GM23338 (cell line): ENCODE results near the gene PLEKHB1. TPM values are rescaled to one million over a fixed set of nuclear protein-coding genes. Genes with fewer than 3 reads are reported as not detected.

ENCODE experiments used
- ATAC-seq: fragments of 200-7000 bp; cut with Tn5 transposase; 3 replicates; pipeline ENCODE4 v1.9.1; 2020
- DNase-seq: peaks from one replicate; pipeline ENCODE4 v3.0.0-alpha.2; 2015; ENCODE audit warnings: low spot score
- H2AFZ ChIP-seq: fragments of 200-600 bp; sonication (generic); 2 replicates; pipeline ENCODE4 v1.8.0; 2016; ENCODE audit warnings: antibody characterized with exemption, mild to moderate bottlenecking, moderate library complexity
- H3F3A ChIP-seq: fragments of 200-600 bp; sonication (generic); replicated peaks from 2 replicates; pipeline ENCODE4 v1.8.0; 2017; ENCODE audit warnings: antibody characterized with exemption, mixed run types, low read depth
- H3K27ac ChIP-seq: fragments of 200-600 bp; sonication (generic); 2 replicates; pipeline ENCODE4 v1.6.1; 2016; ENCODE audit warnings: low read depth
- H3K27me3 ChIP-seq: fragments of 200-600 bp; sonication (generic); 2 replicates; pipeline ENCODE4 v1.8.0; 2016; ENCODE audit warnings: mild to moderate bottlenecking, mixed run types, moderate library complexity; ENCODE audit not compliant: insufficient read depth
- H3K36me3 ChIP-seq: fragments of 200-600 bp; sonication (generic); 2 replicates; pipeline ENCODE4 v1.8.0; 2016; ENCODE audit warnings: mild to moderate bottlenecking; ENCODE audit not compliant: insufficient read depth
- H3K4me1 ChIP-seq: fragments of 200-600 bp; sonication (generic); 2 replicates; pipeline ENCODE4 v1.8.0; 2016; ENCODE audit warnings: mild to moderate bottlenecking, moderate library complexity; ENCODE audit not compliant: insufficient read depth
- H3K4me2 ChIP-seq: fragments of 200-600 bp; sonication (generic); 2 replicates; pipeline ENCODE4 v1.7.1; 2017; ENCODE audit warnings: mixed run types
- H3K4me3 ChIP-seq: fragments of 200-600 bp; sonication (generic); 2 replicates; pipeline ENCODE4 v1.6.1; 2016; ENCODE audit warnings: mixed run types
- H3K79me2 ChIP-seq: fragments of 200-600 bp; sonication (generic); replicated peaks from 2 replicates; pipeline ENCODE4 v1.8.0; 2017; ENCODE audit warnings: mild to moderate bottlenecking; ENCODE audit not compliant: insufficient read depth
- H3K9me2 ChIP-seq: fragments of 200-600 bp; sonication (generic); 2 replicates; pipeline ENCODE4 v1.8.0; 2017; ENCODE audit not compliant: insufficient read depth
- H4K20me1 ChIP-seq: fragments of 200-600 bp; sonication (generic); replicated peaks from 2 replicates; pipeline ENCODE4 v1.8.0; 2017; ENCODE audit warnings: mild to moderate bottlenecking; ENCODE audit not compliant: insufficient read depth
- H3K27ac Mint-ChIP-seq: 2 replicates; pipeline ENCODE4 v1.8.0; 2020; ENCODE audit warnings: inconsistent platforms, mild to moderate bottlenecking, moderate library complexity, mixed read lengths
- H3K27me3 Mint-ChIP-seq: 3 replicates; pipeline ENCODE4 v1.8.0; 2022; ENCODE audit warnings: low read depth, mild to moderate bottlenecking, moderate library complexity, mixed read lengths, inconsistent platforms; ENCODE audit not compliant: insufficient read depth, poor library complexity
- H3K36me3 Mint-ChIP-seq: 3 replicates; pipeline ENCODE4 v1.8.0; 2021; ENCODE audit warnings: low read depth, mild to moderate bottlenecking, inconsistent platforms, moderate library complexity, mixed read lengths
- H3K4me1 Mint-ChIP-seq: 3 replicates; pipeline ENCODE4 v1.8.0; 2020; ENCODE audit warnings: mild to moderate bottlenecking, inconsistent platforms, mixed read lengths
- H3K4me3 Mint-ChIP-seq: 3 replicates; pipeline ENCODE4 v1.8.0; 2021; ENCODE audit warnings: moderate library complexity, mild to moderate bottlenecking, inconsistent platforms, mixed read lengths
- H3K9me3 Mint-ChIP-seq: 3 replicates; pipeline ENCODE4 v1.8.0; 2020; ENCODE audit warnings: moderate library complexity, mild to moderate bottlenecking, inconsistent platforms, mixed read lengths
- CREB1 ChIP-seq: fragments of 250-450 bp; sonication (Bioruptor Pico); IDR thresholded peaks from 2 replicates; pipeline ENCODE4 v1.5.0; 2020; ENCODE audit warnings: low read depth, mild to moderate bottlenecking, moderate library complexity
- CTCF ChIP-seq, 2 experiments: fragments of 200-600 bp in 1 of 2; sonication (generic) in 1 of 2; conservative IDR thresholded peaks; 2 replicates each; pipeline versions ENCODE4 v1.5.1 to v1.6.1; 2016 to 2017; ENCODE audit warnings: antibody characterized with exemption in 2 of 2, low read depth in 2 of 2, mild to moderate bottlenecking in 2 of 2, moderate library complexity in 1 of 2
- EZH2 ChIP-seq: fragments of 200-600 bp; sonication (generic); IDR thresholded peaks from one replicate; pipeline ENCODE4 v1.8.0; 2017; ENCODE audit warnings: antibody characterized with exemption, mild to moderate bottlenecking, low read depth; ENCODE audit not compliant: unreplicated experiment
- JUNB ChIP-seq: IDR thresholded peaks from one replicate; pipeline ENCODE4 v1.6.1; 2016; ENCODE audit warnings: antibody characterized with exemption; ENCODE audit not compliant: unreplicated experiment
- NANOG ChIP-seq: IDR thresholded peaks from 2 replicates; pipeline ENCODE4 v1.6.1; 2016; ENCODE audit warnings: antibody characterized with exemption, borderline replicate concordance
- POLR2AphosphoS5 ChIP-seq: IDR thresholded peaks from 2 replicates; pipeline ENCODE4 v1.6.1; 2016; ENCODE audit warnings: antibody characterized with exemption, low read depth
- REST ChIP-seq: IDR thresholded peaks from one replicate; pipeline ENCODE4 v1.6.1; 2018; ENCODE audit warnings: antibody characterized with exemption; ENCODE audit not compliant: unreplicated experiment
- STAT1 ChIP-seq: IDR thresholded peaks from one replicate; pipeline ENCODE4 v1.6.1; 2016; ENCODE audit warnings: antibody characterized with exemption; ENCODE audit not compliant: unreplicated experiment
- ZNF114 ChIP-seq: fragments of 250-450 bp; sonication (Bioruptor Pico); IDR thresholded peaks from 2 replicates; pipeline ENCODE4 v1.5.0; 2020; ENCODE audit warnings: mild to moderate bottlenecking, moderate library complexity
- ZNF331 ChIP-seq: fragments of 250-450 bp; sonication (Bioruptor Pico); IDR thresholded peaks from 2 replicates; pipeline ENCODE4 v1.5.0; 2020; ENCODE audit warnings: low read depth, mild to moderate bottlenecking, moderate library complexity
- ZNF462 ChIP-seq: fragments of 250-450 bp; sonication (Bioruptor Pico); IDR thresholded peaks from 2 replicates; pipeline ENCODE4 v1.5.0; 2020; ENCODE audit warnings: mild to moderate bottlenecking, moderate library complexity
- polyA plus RNA-seq: library from polyadenylated mRNA; unstranded; fragments of >200 nt; fragmentation: Nextera tagmentation; extraction: Ambion mirVana; gene quantifications from 2 replicates; pipeline ENCODE4 v1.2.1, GENCODE V29; 2016
- total RNA-seq: library from RNA; depleted of rRNA; stranded (reverse); fragments of >200 nt; shearing (Covaris generic); gene quantifications from 2 replicates; pipeline ENCODE4 v1.2.3, GENCODE V29; 2014
- TF ChIP-seq, protein P1 (sequence below): IDR thresholded peaks from 2 replicates; pipeline ENCODE4 v1.6.1; 2016; ENCODE audit warnings: antibody characterized with exemption

The PLEKHB1 gene
- total and polyA plus RNA-seq, 2 experiments from 2014 or later: 20.1 to 20.8 TPM

- TF ChIP-seq CTCF (conservative IDR thresholded peaks at IDR 0.05; ENCODE audit: low read depth in 2 of 2) (no peak), STAT1 (no peak), EZH2 (no peak), JUNB (no peak), REST (no peak), CREB1 (no peak), NANOG (no peak)
- TF ChIP-seq, protein P1, sequence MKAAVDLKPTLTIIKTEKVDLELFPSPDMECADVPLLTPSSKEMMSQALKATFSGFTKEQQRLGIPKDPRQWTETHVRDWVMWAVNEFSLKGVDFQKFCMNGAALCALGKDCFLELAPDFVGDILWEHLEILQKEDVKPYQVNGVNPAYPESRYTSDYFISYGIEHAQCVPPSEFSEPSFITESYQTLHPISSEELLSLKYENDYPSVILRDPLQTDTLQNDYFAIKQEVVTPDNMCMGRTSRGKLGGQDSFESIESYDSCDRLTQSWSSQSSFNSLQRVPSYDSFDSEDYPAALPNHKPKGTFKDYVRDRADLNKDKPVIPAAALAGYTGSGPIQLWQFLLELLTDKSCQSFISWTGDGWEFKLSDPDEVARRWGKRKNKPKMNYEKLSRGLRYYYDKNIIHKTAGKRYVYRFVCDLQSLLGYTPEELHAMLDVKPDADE: no peak
Observed at GRCh38 chr11:73598719-73599379, 47.5 kb upstream of the PLEKHB1 start (continued).

- H2AFZ ChIP-seq: no peak overlapping the region
- no peaks in the 10 kb centered on the region for H3K4me1 ChIP-seq
- H3K27me3 ChIP-seq: no peaks in the 10 kb centered on the region
- H3K9me2 ChIP-seq: no peaks in the 10 kb centered on the region
- H3F3A ChIP-seq: no peaks in the 10 kb centered on the region
- H3K4me2 ChIP-seq: no peak overlapping the region
- H3K36me3 ChIP-seq: no peaks in the 10 kb centered on the region
- Mint-ChIP-seq H3K27ac (no peak overlapping the region), H3K4me3 (no peak overlapping the region), H3K4me1 (0 out of 3 replicates have a peak, but pooled peaks cover 4% of the 10 kb centered on the region), H3K9me3 (no peaks in the 10 kb centered on the region), H3K36me3 (no peaks in the 10 kb centered on the region), H3K27me3 (peaks cover 7% of the 10 kb centered on the region)
- ATAC-seq (no peak), DNase-seq (no peak)
- no peaks in the 10 kb centered on the region; the same call in 1 of the 2 replicates for H4K20me1 ChIP-seq
- no peak overlapping the region for H3K4me3 ChIP-seq
- H3K27ac ChIP-seq: no peak overlapping the region
- no peaks in the 10 kb centered on the region for H3K79me2 ChIP-seq
- TF ChIP-seq STAT1 (no peak), ZNF462 (no peak), ZNF114 (CRISPR knock-in tag) (no peak), NANOG (no peak), ZNF331 (CRISPR knock-in tag) (no peak), POLR2AphosphoS5 (no peak)
Observed at GRCh38 chr11:73612601-73613140, 33.7 kb upstream of the PLEKHB1 start.
